Uterus (tissue), 4 donors: ENCODE data around the gene KIF5A. TPM values are rescaled to one million over a fixed set of nuclear protein-coding genes. Genes with fewer than 3 reads are reported as not detected.

Source experiments
- DNase-seq, 2 donors: peaks; one replicate each; pipeline ENCODE4 v3.0.0-alpha.2; 2019 to 2020
- H3K27ac ChIP-seq, 2 donors: fragments of 200-600 bp; sonication (generic); 1 replicate in 1 of 2; 2 replicates in 1 of 2; pipeline ENCODE4 v1.5.1; 2016 to 2018
- H3K27me3 ChIP-seq, 2 donors: fragments of 200-600 bp; sonication (generic); one replicate each; pipeline ENCODE4 v1.5.1; 2018 to 2019; ENCODE audit warnings: control low read depth in 1 of 2
- H3K36me3 ChIP-seq, 2 donors: fragments of 200-600 bp; sonication (generic); one replicate each; pipeline ENCODE4 v1.5.1; 2019; ENCODE audit warnings: control low read depth in 1 of 2
- H3K4me1 ChIP-seq, 2 donors: fragments of 200-600 bp; sonication (generic); one replicate each; pipeline ENCODE4 v1.5.1; 2018 to 2019; ENCODE audit warnings: control low read depth in 1 of 2
- H3K4me3 ChIP-seq, 2 donors: fragments of 200-600 bp; sonication (generic); 1 replicate in 1 of 2; 2 replicates in 1 of 2; pipeline ENCODE4 v1.5.1; 2018 to 2019; ENCODE audit warnings: mild to moderate bottlenecking in 1 of 2
- H3K9me3 ChIP-seq, 2 donors: fragments of 200-600 bp; sonication (generic); one replicate each; pipeline ENCODE4 v1.5.1; 2019; ENCODE audit warnings: control low read depth in 1 of 2
- POLR2A ChIP-seq, 2 donors: fragments of 450-650 bp; IDR thresholded peaks; one replicate each; pipeline ENCODE4 v1.6.1; 2016; ENCODE audit warnings: antibody characterized with exemption in 2 of 2, mild to moderate bottlenecking in 1 of 2, moderate library complexity in 1 of 2
- intact Hi-C: fragments of 100-400 bp; cut with DNase I; formaldehyde crosslinking; loops from one replicate; pipeline ENCODE4 v1.15.1; 2023; ENCODE audit warnings: low total_unique reads
- total RNA-seq, 4 donors: library from RNA; depleted of rRNA in 3 of 4; stranded (reverse); fragments of >200 nt in 3 of 4; gene quantifications; one replicate each; pipeline versions ENCODE4 v1.1.0 to v1.2.4, GENCODE V29; 2014 to 2023
- TF ChIP-seq, protein P1 (sequence below), 4 experiments: fragments of 200-600 bp in 2 of 4; fragments of 450-650 bp in 2 of 4; sonication (generic) in 2 of 4; IDR thresholded peaks; one replicate each; pipeline ENCODE4 v1.5.1; 2016 to 2019; ENCODE audit warnings: antibody characterized with exemption in 4 of 4, mild to moderate bottlenecking in 2 of 4, moderate library complexity in 1 of 4
- donor health status: DM: yes; HTN: yes; CAD: no.

KIF5A gene
- total RNA-seq, 4 donors from 2014 or later, result 0.59 to 5.1 (median 1.9) TPM

GRCh38 chr12:57518176-57518919 is 31.5 kb upstream of the KIF5A start:
- intact Hi-C loops, result no loop called here
- peak overlapping the region in 1 of 2 donors; percentile 65 for H3K4me3 ChIP-seq
- H3K4me1 ChIP-seq, result peaks cover 2 to 8% of the 10 kb centered on the region in 2 donors

GRCh38 chr12:57518920-57519795 is 30.7 kb upstream of the KIF5A start:
- peaks cover 8 to 9% of the 10 kb centered on the region in 2 donors for H3K4me1 ChIP-seq
- peak overlapping the region; percentile 65 to 94 for H3K4me3 ChIP-seq
- H3K36me3 ChIP-seq, result no peaks in the 10 kb centered on the region
- H3K27ac ChIP-seq, result peak overlapping the region; percentile 94 to 99
- no peaks in the 10 kb centered on the region for H3K9me3 ChIP-seq
- intact Hi-C loops, result no loop called here
- TF ChIP-seq POLR2A (IDR thresholded peaks at IDR 0.05), result no peak
- TF ChIP-seq, protein P1, sequence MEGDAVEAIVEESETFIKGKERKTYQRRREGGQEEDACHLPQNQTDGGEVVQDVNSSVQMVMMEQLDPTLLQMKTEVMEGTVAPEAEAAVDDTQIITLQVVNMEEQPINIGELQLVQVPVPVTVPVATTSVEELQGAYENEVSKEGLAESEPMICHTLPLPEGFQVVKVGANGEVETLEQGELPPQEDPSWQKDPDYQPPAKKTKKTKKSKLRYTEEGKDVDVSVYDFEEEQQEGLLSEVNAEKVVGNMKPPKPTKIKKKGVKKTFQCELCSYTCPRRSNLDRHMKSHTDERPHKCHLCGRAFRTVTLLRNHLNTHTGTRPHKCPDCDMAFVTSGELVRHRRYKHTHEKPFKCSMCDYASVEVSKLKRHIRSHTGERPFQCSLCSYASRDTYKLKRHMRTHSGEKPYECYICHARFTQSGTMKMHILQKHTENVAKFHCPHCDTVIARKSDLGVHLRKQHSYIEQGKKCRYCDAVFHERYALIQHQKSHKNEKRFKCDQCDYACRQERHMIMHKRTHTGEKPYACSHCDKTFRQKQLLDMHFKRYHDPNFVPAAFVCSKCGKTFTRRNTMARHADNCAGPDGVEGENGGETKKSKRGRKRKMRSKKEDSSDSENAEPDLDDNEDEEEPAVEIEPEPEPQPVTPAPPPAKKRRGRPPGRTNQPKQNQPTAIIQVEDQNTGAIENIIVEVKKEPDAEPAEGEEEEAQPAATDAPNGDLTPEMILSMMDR (IDR thresholded peaks at IDR 0.05), result no peak
- peak; percentile 56 to 57 for DNase-seq
- no peaks in the 10 kb centered on the region for H3K27me3 ChIP-seq

More at GRCh38 chr12:57518176-57518919, 31.5 kb upstream of the KIF5A start:
- Histone ChIP-seq H3K27me3 (no peaks in the 10 kb centered on the region), H3K36me3 (no peaks in the 10 kb centered on the region), H3K27ac (peak overlapping the region; percentile 94 to 99), H3K9me3 (no peaks in the 10 kb centered on the region)
- no peak for DNase-seq
- TF ChIP-seq, protein P1 (IDR thresholded peaks at IDR 0.05), result no peak
- TF ChIP-seq POLR2A (IDR thresholded peaks at IDR 0.05), result no peak

DNA sequence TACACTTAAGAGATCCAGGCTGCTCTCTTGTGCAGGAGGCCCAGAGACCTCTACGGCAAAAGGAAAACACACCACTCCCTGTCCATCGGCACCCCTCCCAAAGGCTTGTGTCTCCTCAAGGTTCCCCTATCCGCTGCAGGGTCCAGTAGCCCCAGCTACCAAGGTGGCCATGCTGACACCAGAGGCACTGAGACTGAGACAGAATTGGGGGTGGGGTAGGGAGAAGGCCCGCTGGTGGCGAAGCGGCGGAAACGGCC is 30.1 kb upstream of the KIF5A start:
- intact Hi-C loops, result no loop called here
- peaks cover 11 to 14% of the 10 kb centered on the region in 2 donors for H3K4me1 ChIP-seq
- peak overlapping the region; percentile 65 to 94 for H3K4me3 ChIP-seq
- no peak for TF ChIP-seq POLR2A (IDR thresholded peaks at IDR 0.05)
- TF ChIP-seq, protein P1 (IDR thresholded peaks at IDR 0.05), result peak in 1 of 4 experiments; percentile 2
- H3K36me3 ChIP-seq, result no peaks in the 10 kb centered on the region
- DNase-seq, result peak in 1 of 2 donors; percentile 52
- no peaks in the 10 kb centered on the region for H3K9me3 ChIP-seq
- no peaks in the 10 kb centered on the region for H3K27me3 ChIP-seq
- peak overlapping the region; percentile 94 to 99 for H3K27ac ChIP-seq

DNA sequence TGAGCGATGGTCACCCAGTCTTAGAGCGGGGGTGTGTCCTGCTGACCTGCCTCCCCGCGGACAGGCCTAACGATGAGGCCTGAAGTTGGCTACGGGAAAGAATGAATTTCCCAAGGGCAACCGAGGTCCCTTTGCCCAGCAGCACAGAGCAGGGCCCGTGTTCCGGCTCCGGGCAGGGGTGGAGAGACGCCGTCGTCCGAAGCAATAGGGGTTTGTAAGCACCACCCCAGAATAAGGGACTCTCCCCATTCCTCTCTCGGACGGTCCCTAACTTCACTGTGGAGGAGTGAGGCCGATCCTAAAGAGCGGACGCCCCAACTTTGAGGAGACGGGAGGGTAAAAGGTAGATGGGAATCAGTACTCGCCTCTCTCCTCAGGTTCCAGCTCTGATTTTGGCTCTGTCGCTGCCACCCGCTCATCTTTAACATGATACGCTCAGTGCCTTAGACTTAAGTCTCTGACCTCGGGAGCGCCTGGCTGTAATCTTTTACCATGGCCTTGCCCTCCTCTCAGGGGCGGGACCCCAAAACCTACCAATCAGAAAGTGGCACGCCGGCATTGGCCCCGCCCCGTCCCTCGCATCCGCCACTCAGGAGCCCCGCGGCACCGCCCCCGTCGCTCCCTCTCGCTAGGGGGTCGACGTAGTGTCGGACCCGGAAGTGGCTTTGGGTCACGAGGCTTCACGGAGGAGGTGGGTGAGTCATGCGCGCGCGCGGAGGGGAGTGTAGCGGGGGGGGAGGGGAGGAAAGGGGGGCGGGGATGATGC is 29.6 kb upstream of the KIF5A start, which contains the start of gene DDIT3:
TSS of gene DDIT3 (minus strand) at position 462 of the 766 bp plus-strand sequence. CDS start 3,108 bp downstream, outside the sequence.
- intact Hi-C loops, result no loop called here
- DNase-seq, result peak; percentile 99
- Histone ChIP-seq H3K9me3 (no peaks in the 10 kb centered on the region), H3K27ac (peak within 1 kb of the TSS; percentile 97 to 99), H3K4me1 (peaks cover 12 to 19% of the 10 kb centered on the region in 2 donors), H3K4me3 (peak within 1 kb of the TSS; percentile 65 to 94), H3K27me3 (no peaks in the 10 kb centered on the region), H3K36me3 (no peaks in the 10 kb centered on the region)
- peak; percentile 98 to 100 for TF ChIP-seq POLR2A (IDR thresholded peaks at IDR 0.05)
- TF ChIP-seq, protein P1 (IDR thresholded peaks at IDR 0.05), result peak in 1 of 4 experiments; percentile 25
